ENCODE data around the gene NPC1. TPM values are rescaled to one million over a fixed set of nuclear protein-coding genes. Genes with fewer than 3 reads are reported as not detected.

Gene NPC1
- total RNA-seq, 2 donors from 2014 or later: 39.6 to 49.3 TPM

DNA sequence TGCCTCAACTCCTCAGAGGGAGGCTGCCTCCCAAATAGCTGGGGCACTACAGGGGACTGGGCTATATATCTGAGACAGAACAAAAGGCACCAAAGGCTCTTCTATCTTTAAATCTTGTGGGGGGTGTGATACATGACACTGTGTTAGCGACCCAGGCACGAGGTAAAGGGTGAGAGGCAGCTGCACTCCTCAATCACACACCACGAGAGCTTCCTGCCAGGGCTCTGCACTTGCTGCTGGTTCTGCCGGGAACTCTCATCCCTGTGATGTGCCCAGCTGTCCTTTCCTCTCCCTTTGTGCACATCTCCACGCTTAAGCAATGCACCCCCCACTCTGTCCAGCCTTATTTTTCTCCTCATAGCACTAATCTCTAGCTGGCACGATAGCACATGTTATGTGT lies 32.4 kb downstream of the NPC1 start:
- H3K36me3 Mint-ChIP-seq (ENCODE audit: low read depth): peaks cover 97% of the 10 kb centered on the region
- H3K4me3 Mint-ChIP-seq: no peak overlapping the region
- H3K4me1 Mint-ChIP-seq: peaks cover 5% of the 10 kb centered on the region
- no peak overlapping the region for H3K27ac Mint-ChIP-seq
- ATAC-seq (replicated peaks): no peak
- H3K9me3 Mint-ChIP-seq: no peaks in the 10 kb centered on the region
- H3K27me3 Mint-ChIP-seq: no peaks in the 10 kb centered on the region

DNA sequence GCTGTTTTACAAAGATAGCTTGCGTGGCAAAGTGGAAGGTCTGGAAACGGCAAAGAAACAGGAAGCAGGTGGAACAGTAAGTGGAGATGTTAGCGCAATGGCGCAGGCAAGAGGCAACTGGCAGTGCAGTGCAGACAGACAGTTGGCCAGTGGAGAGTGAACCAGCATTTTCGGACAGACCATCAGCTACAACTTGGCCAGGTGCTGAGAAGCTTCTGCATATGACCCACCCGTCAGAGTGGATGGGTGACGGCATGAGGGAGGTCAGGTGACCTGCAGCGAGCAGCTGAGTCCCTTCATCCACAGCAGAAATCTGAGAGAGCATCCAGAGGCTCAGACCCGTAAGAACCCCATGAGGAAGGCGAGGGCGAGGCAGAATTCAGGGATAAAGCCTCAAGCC lies 33.8 kb downstream of the NPC1 start:
- Mint-ChIP-seq H3K9me3 (no peaks in the 10 kb centered on the region), H3K4me1 (peaks cover 5% of the 10 kb centered on the region), H3K36me3 (ENCODE audit: low read depth) (peaks cover 99% of the 10 kb centered on the region), H3K27ac (peak overlapping the region; percentile 71), H3K27me3 (no peaks in the 10 kb centered on the region), H3K4me3 (no peak overlapping the region)
- ATAC-seq (replicated peaks): no peak

DNA sequence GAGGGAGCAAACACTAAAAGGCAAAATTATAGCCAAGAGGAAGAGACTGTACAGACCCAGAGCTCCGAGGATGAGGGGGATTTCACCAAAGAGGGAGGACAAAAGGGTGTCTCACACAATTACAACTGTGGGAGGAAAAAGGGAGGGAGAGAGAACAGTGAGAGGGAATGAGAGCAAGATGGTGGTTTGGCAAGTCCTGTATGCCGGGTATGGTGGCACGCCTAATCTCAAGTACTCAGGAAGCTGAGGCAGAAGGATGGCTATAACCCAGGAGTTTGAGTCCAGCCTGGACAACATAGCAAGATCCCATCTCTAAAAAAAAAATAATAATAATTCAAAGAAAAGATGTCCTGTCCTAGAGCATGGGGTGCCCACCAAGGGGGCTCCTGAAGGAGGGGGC lies 34.3 kb downstream of the NPC1 start:
- H3K36me3 Mint-ChIP-seq (ENCODE audit: low read depth): peaks cover 99% of the 10 kb centered on the region
- peak overlapping the region; percentile 71 for H3K27ac Mint-ChIP-seq
- H3K4me3 Mint-ChIP-seq: no peak overlapping the region
- no peaks in the 10 kb centered on the region for H3K27me3 Mint-ChIP-seq
- H3K9me3 Mint-ChIP-seq: no peaks in the 10 kb centered on the region
- H3K4me1 Mint-ChIP-seq: peaks cover 5% of the 10 kb centered on the region
- no peak for ATAC-seq (replicated peaks)

DNA sequence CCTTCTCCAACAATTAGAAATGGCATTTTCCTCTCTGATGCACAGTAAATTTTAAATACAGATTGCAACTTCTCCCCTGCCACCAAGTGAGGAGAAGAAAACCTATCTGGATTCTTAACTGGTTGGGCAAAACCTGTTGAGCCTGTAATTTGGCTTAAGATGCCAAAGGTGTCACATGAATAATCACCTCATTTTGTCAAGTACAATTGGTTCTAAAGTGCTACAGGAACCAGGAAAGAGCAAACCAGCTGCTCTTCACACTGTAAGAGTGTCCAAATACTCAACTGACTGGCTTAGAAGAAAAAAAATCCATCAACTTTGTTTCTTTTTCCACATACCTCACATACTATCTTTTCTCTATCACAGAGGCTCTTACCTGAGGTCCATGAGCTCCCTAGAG lies 35.4 kb downstream of the NPC1 start:
- no peaks in the 10 kb centered on the region for H3K9me3 Mint-ChIP-seq
- peak overlapping the region; percentile 71 for H3K27ac Mint-ChIP-seq
- H3K4me3 Mint-ChIP-seq: no peak overlapping the region
- H3K27me3 Mint-ChIP-seq: no peaks in the 10 kb centered on the region
- no peak for ATAC-seq (replicated peaks)
- H3K36me3 Mint-ChIP-seq (ENCODE audit: low read depth): peaks cover 97% of the 10 kb centered on the region
- H3K4me1 Mint-ChIP-seq: peaks cover 5% of the 10 kb centered on the region

DNA sequence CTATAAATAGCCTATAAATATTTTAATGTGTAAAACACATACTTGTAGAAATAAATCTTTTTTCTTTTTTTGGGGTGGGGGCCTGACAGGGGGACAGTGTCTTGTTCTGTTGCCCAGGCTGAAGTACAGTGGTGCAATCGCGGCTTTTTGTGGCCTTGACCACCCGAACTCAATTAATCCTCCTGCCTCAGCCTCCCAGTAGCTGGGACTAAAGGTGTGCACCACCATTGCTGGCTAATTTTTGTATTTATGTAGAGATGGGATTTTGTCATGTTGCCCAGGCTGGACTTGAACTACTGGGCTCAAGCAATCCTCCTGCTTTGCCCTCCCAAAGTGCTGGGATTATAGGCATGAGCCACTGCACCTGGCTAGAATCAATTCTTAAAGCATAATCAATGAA lies 37.6 kb downstream of the NPC1 start:
- Mint-ChIP-seq H3K4me3 (no peak overlapping the region), H3K27ac (no peak overlapping the region), H3K27me3 (no peaks in the 10 kb centered on the region), H3K9me3 (no peaks in the 10 kb centered on the region), H3K4me1 (peaks cover 5% of the 10 kb centered on the region), H3K36me3 (ENCODE audit: low read depth) (peaks cover 97% of the 10 kb centered on the region)
- ATAC-seq (replicated peaks): no peak

DNA sequence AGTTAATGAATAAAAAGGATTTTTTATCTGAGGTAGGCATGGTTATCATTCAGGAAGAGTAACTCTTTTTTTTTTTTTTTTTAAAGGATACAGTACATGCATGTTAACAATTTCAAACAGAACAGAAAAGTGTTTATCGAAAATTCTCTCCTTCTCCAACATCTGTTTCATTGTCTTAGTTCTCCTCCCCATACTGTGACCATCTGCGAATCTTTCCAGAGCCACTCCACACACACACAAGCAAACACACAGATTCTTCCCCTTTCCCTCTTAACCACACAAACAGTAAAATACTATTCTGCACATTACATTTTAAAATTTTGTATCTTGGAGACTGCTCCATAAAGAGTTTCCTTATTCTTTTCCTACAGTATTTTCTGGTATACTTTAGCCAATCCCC lies 38.0 kb downstream of the NPC1 start:
- H3K27me3 Mint-ChIP-seq: no peaks in the 10 kb centered on the region
- no peak for ATAC-seq (replicated peaks)
- H3K9me3 Mint-ChIP-seq: no peaks in the 10 kb centered on the region
- H3K4me1 Mint-ChIP-seq: peaks cover 5% of the 10 kb centered on the region
- H3K4me3 Mint-ChIP-seq: no peak overlapping the region
- H3K36me3 Mint-ChIP-seq (ENCODE audit: low read depth): peaks cover 97% of the 10 kb centered on the region
- no peak overlapping the region for H3K27ac Mint-ChIP-seq

DNA sequence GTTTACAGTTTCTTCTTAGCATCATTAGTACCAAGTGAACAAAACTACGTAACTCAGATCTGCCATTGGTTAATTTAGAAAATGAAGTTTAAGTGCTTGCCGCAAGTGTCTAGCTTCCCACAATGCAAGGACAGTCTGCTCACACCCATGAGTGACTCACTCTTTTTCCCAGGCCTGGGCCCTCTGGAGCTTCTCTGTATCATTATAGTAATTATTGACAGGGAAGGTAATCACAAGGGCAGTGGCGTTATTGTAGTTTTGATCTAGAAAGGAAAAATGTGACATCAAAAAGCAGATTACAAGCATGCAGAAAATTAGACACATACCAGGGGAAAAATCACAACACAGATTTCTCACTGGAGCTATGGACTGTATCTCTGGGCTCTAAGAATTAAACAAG lies 38.5 kb downstream of the NPC1 start:
- ATAC-seq (replicated peaks): no peak
- Mint-ChIP-seq H3K4me3 (no peak overlapping the region), H3K9me3 (no peaks in the 10 kb centered on the region), H3K27ac (no peak overlapping the region), H3K36me3 (ENCODE audit: low read depth) (peaks cover 97% of the 10 kb centered on the region), H3K4me1 (peaks cover 5% of the 10 kb centered on the region), H3K27me3 (no peaks in the 10 kb centered on the region)

DNA sequence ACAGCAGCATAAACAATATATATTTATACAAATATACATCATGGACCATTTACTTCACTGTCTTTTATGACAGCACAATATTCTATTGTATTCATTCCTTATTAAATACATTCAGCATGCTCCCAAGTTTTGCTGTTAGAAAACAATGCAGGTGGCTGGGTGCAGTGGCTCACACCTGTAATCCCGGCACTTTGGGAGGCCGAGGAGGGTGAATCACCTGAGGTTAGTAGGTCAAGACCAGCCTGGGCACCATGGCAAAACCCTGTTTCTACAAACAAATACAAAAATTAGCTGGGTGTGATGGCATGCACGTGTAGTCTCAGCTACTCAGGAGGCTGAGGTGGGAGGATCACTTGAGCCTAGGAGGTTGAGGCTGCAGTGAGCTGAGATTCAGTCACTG lies 39.0 kb downstream of the NPC1 start:
- Mint-ChIP-seq H3K4me1 (peaks cover 3% of the 10 kb centered on the region), H3K4me3 (no peak overlapping the region), H3K27ac (no peak overlapping the region), H3K36me3 (ENCODE audit: low read depth) (peaks cover 97% of the 10 kb centered on the region), H3K9me3 (no peaks in the 10 kb centered on the region), H3K27me3 (no peaks in the 10 kb centered on the region)
- no peak for ATAC-seq (replicated peaks)

DNA sequence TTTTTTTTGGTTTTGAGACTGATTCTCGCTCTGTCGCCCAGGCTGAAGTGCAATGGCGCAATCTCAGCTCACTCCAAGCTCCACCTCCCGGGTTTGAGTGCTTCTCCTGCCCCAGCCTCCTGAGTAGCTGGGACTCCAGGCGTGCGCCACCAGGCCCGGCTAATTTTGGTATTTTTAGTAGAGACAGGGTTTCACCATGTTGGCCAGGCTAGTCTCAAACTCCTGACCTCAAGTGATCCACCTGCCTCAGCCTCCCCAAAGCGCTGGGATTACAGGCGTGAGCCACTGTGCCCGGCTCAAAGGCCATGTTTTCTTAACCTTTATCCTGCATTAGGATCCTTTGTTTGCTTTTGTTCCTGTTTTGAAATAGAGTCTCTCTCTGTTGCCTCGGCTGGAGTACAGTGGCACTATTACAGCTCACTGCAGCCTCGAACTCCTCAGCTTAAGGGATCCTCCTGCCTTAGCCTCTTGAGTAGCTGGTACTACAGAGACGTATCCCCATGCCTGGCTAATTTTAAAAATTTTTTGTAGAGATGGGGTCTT lies 41.0 kb downstream of the NPC1 start:
- Mint-ChIP-seq H3K27ac (no peak overlapping the region), H3K27me3 (no peaks in the 10 kb centered on the region), H3K9me3 (no peaks in the 10 kb centered on the region), H3K36me3 (ENCODE audit: low read depth) (peaks cover 97% of the 10 kb centered on the region), H3K4me3 (no peak overlapping the region), H3K4me1 (peaks cover 15% of the 10 kb centered on the region)
- ATAC-seq (replicated peaks): no peak

DNA sequence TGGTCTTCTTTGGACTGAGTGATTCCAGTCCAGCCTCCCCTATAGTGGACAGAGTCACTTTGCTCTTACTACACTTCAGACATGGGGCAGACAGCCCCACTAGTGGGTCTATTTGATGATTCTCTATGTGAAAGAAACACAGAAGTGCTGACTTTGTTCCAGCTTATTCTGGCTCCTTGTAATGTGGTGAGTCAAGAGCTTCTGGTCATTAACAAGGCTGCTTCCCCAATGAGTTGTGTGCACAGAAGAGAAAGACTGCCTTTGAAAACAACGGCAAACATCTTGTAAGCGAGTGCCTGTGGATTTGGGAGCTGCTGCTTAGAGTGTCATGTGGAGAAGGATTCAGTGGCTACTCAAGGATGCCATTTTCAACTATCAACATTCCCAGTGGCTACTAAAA lies 43.8 kb downstream of the NPC1 start:
- no peak overlapping the region for H3K27ac Mint-ChIP-seq
- no peak for ATAC-seq (replicated peaks)
- no peaks in the 10 kb centered on the region for H3K27me3 Mint-ChIP-seq
- peaks cover 23% of the 10 kb centered on the region for H3K4me1 Mint-ChIP-seq
- H3K4me3 Mint-ChIP-seq: no peak overlapping the region
- H3K9me3 Mint-ChIP-seq: no peaks in the 10 kb centered on the region
- H3K36me3 Mint-ChIP-seq (ENCODE audit: low read depth): peaks cover 98% of the 10 kb centered on the region

DNA sequence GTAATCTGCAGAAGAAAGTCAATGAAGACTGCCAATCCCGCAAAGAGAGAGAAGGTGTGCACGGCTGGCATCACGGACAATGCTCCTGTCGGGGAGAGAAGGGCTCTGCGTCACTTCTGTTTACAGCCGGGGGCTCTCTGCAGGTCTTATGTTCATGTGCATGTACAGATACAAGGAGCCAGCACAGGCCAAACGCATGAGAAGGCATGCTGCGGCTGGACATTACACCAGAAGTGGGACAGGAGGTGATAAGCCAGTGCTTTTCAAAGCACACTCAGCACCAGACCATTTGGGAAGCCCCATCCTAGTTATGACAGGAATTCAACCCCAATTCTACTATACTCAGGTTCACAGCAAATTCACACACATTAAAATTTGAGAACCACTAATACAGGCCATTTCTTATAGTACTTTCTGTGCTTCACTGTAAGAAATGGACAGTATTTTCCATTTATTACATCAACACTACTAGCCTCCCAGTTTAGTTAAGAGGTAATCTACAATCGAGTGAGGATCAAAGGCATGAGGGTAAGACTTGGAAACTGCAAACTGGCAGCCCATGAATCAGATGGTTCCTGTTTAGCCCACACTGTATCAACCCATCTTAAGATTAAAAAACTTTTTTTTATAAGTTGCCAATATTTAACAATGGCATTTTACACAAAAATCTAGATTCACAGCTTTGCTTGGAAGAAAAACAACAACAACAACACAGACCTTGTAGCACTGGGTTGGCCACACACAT lies 44.8 kb downstream of the NPC1 start:
- no peaks in the 10 kb centered on the region for H3K9me3 Mint-ChIP-seq
- H3K4me1 Mint-ChIP-seq: peaks cover 23% of the 10 kb centered on the region
- peak overlapping the region; percentile 61 for H3K4me3 Mint-ChIP-seq
- H3K36me3 Mint-ChIP-seq (ENCODE audit: low read depth): peaks cover 98% of the 10 kb centered on the region
- H3K27ac Mint-ChIP-seq: peak overlapping the region; percentile 83
- ATAC-seq (replicated peaks): peak; percentile 53
- H3K27me3 Mint-ChIP-seq: no peaks in the 10 kb centered on the region

DNA sequence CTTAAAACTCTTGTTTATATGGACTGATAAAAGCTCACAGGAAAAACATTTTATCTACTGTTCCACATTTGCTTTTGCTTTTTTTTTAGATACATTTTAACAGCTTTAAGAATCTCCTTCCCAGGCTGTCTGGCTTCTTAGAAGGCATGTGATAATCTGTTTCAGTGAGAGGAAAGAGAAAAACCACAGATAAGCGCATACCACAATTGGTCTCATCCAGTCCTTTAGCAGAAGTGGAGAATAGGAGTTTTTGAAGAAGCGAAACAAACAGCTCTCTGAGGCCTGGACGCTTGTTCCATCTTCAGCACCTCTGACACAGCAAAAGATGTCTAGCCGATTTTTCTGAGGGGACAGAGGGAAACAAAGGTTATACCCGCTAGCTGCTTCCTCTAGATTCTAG lies 45.4 kb downstream of the NPC1 start:
- peak overlapping the region; percentile 61 for H3K4me3 Mint-ChIP-seq
- H3K27ac Mint-ChIP-seq: peak overlapping the region; percentile 83
- H3K27me3 Mint-ChIP-seq: no peaks in the 10 kb centered on the region
- ATAC-seq (replicated peaks): peak; percentile 72
- peaks cover 100% of the 10 kb centered on the region for H3K36me3 Mint-ChIP-seq (ENCODE audit: low read depth)
- H3K9me3 Mint-ChIP-seq: no peaks in the 10 kb centered on the region
- peaks cover 23% of the 10 kb centered on the region for H3K4me1 Mint-ChIP-seq

DNA sequence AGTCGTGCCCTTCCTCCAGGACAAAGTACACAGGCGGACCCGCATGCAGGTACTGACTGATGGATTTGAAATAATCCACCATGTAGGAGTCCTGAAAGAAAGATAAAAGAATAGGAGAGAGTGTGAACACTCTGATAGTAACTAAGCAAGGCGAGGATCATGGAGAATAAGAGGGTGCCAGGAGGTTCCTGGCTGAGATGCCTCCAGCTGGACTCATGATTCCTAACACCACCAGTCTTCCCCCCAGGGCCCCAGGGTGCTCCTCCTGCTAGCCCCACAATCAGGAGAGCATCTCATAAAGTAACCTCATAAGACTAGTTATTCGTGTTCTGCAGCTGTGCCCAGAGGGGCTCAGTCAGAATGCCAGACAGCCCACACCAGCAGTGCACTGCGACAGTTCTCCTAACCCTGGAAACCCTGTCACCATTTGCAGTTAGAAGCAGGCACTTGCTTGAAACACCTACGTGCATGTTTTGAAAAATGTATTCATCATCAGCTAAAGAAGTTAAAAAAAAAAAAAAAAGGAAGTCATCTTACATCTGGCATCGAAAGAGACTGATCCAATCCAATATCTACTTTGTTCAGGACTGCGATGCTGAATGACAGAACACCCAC lies 46.3 kb downstream of the NPC1 start:
- peak overlapping the region; percentile 61 for H3K4me3 Mint-ChIP-seq

DNA sequence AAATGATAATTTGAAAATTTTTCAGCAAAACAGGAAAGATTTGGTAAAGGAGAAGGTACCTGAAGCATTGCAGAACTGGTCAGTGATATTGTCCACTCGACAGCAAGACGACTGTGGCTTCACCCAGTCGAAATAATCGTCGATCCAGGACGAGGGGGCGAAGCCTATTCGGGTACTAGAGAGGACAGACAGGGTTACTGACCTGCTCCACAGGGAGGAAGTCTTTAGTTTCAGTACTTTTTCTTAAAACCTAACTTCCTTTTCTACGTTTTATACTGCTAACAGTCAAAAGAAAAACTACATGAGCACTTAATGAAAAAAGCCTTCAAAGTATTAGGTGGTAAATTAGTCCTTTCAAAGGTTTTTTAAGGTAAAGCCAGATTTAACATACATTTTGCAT lies 47.0 kb downstream of the NPC1 start:
- ATAC-seq (replicated peaks): no peak
- no peaks in the 10 kb centered on the region for H3K9me3 Mint-ChIP-seq
- H3K4me1 Mint-ChIP-seq: peaks cover 23% of the 10 kb centered on the region
- peaks cover 100% of the 10 kb centered on the region for H3K36me3 Mint-ChIP-seq (ENCODE audit: low read depth)
- H3K27me3 Mint-ChIP-seq: no peaks in the 10 kb centered on the region
- peak overlapping the region; percentile 83 for H3K27ac Mint-ChIP-seq
- H3K4me3 Mint-ChIP-seq: no peak overlapping the region

More for the DNA sequence above, 46.3 kb downstream of the NPC1 start:
- Mint-ChIP-seq H3K27me3 (no peaks in the 10 kb centered on the region), H3K9me3 (no peaks in the 10 kb centered on the region), H3K4me1 (peaks cover 23% of the 10 kb centered on the region), H3K36me3 (ENCODE audit: low read depth) (peaks cover 100% of the 10 kb centered on the region), H3K27ac (peak overlapping the region; percentile 83)
- no peak for ATAC-seq (replicated peaks)

DNA sequence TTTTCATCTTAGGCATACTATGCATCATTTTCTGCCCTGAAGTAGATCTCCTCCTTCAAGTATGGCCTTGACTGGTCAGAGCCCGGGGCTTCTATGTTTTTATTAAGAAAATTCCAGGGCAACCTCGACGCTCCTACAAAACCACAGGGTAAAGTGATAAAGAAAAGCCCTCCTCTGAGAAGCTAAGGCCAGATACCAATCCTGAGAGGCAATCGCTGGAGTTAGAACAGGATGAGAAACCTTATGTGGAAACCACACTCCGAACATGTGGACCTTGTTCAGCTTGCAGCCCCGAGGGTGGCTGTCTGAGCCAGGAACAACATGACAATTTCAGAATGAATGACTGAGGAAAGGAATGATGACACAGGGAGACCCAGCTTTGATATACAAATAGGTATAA lies 47.4 kb downstream of the NPC1 start:
- H3K4me1 Mint-ChIP-seq: peaks cover 23% of the 10 kb centered on the region
- H3K36me3 Mint-ChIP-seq (ENCODE audit: low read depth): peaks cover 100% of the 10 kb centered on the region
- no peaks in the 10 kb centered on the region for H3K27me3 Mint-ChIP-seq
- no peak for ATAC-seq (replicated peaks)
- no peak overlapping the region for H3K27ac Mint-ChIP-seq
- H3K4me3 Mint-ChIP-seq: no peak overlapping the region
- no peaks in the 10 kb centered on the region for H3K9me3 Mint-ChIP-seq
